GM18520 (cell line): Measurements from ENCODE around the gene RPLP2.

ENCODE experiments used
- ATAC-seq: cut with Tn5 transposase; IDR thresholded peaks from one replicate; pipeline ENCODE4 v1.9.1; 2021; ENCODE audit not compliant: unreplicated experiment

Gene RPLP2

DNA sequence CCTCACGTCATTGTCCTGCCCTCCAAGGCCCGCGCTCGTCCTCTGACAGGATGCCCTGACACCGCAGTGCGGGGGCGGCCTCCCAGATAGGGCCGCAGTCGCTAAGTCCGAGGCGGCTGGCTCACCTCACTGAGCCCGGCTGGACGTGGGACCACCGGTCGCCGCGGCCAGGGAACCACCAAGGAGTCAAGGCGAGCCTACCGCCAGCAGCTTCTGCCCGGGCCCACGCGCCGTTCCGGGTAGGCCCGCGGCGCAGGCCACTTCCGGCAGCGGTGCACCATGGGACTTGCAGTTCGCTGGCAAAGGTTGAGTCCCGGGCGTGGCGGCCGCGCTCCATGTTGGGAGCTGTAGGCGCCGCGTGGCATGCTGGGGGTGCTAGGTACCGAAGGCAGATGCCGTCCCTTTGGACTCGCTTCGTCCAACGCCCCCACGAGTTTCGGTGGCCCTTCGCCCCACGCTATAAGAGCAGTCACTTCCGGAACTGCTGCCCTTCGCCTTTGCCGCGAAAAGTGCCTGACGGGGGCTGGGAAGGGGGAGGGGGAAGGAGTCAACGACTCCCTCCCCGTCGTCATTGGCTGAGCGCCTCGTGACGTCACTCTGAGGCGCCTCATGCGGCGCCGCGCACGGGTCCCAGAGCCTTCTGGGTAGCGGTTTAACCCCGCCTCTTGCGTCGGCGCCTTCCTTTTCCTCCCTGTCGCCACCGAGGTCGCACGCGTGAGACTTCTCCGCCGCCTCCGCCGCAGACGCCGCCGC is at the start of gene RPLP2:
Gene RPLP2, plus strand, starts transcription at position 681 of the 753 bp plus-strand sequence. CDS start 268 bp downstream, outside the sequence.
- peak; percentile 64 for ATAC-seq

- no peak for ATAC-seq
Measured at GRCh38 chr11:760236-760635, 49.5 kb upstream of the RPLP2 start.

GRCh38 chr11:761526-762108 is 48.1 kb upstream of the RPLP2 start:
- ATAC-seq = no peak

DNA sequence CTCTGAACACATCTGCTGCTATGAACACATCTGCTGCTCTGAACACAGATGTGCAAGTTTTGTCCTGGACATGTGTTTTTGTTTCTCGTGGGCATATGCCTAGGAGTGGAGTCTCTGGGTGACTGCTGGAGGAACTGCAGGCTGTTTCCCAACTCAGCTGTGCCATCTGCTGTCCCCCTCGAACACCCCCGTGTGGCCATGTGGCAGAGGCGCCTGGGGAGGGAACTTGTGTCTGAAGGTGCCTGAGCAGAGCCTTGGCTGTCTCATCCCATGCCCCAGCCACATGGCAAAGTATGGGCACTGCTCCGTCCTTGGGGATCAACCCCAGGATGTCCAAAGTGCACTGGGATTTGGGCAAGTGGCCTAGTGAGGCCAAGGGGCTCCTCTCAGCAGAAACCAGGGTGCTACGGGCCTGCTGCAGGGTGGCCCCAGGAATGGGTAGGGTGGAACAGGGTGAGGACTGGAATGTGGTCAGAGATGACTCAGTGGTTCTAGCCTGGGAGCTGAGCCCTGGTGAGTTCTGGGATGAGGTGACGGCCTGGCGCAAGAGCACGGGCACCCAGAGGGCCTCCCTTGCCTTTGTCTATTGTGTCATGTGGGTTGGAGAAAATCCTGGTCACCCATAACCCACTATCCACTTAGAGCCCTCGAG is 47.2 kb upstream of the RPLP2 start:
- ATAC-seq = no peak

DNA sequence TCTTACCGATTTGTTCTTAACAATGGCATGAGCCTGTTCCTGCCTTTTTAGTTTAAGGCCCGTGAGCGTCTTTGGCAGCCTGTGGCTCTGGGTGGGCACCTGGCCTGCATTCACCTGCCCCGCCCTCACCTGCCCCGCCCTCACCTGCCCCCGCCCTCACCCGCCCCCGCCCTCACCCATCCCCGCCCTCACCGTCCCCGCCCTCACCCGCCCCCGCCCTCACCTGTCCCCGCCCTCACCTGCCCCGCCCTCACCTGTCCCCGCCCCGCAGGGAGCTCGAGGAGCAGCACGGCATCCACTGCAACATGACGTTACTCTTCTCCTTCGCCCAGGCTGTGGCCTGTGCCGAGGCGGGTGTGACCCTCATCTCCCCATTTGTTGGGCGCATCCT is 46.7 kb upstream of the RPLP2 start:
- ATAC-seq = no peak

DNA sequence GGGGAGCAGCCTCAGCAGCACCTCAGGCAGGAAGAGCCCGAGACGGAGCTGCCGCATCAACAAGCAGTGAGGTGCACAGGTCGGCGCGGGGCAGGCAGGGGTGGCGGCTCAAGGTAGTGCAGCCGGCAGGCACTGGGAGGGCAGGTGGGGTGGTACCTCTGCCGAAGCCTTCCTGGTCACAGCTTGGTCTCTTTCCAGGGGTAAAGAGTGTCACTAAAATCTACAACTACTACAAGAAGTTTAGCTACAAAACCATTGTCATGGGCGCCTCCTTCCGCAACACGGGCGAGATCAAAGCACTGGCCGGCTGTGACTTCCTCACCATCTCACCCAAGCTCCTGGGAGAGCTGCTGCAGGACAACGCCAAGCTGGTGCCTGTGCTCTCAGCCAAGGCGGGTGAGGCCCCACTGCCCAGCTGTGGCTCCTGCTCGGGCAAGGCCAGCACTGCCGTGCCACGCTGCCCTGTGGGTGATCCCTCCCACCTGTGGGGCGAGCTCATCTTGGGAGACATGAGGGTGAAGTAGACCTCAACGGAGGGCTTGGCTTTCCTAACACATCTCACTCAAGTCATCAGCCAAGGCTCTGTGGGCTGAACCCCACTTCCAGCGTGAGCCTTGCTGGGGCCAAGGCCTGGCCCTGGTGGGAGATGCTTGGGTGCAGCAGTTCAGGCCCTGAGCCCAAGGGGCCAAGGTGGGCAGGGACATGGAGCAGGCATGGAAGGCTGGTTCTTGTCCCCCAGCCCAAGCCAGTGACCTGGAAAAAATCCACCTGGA is 46.0 kb upstream of the RPLP2 start:
- ATAC-seq = no peak

- no peak for ATAC-seq
Measured at GRCh38 chr11:764322-765024, 45.3 kb upstream of the RPLP2 start.

- ATAC-seq = no peak
Measured at GRCh38 chr11:765025-765801, 44.6 kb upstream of the RPLP2 start.

GRCh38 chr11:765802-766091 is 44.0 kb upstream of the RPLP2 start:
- no peak for ATAC-seq

DNA sequence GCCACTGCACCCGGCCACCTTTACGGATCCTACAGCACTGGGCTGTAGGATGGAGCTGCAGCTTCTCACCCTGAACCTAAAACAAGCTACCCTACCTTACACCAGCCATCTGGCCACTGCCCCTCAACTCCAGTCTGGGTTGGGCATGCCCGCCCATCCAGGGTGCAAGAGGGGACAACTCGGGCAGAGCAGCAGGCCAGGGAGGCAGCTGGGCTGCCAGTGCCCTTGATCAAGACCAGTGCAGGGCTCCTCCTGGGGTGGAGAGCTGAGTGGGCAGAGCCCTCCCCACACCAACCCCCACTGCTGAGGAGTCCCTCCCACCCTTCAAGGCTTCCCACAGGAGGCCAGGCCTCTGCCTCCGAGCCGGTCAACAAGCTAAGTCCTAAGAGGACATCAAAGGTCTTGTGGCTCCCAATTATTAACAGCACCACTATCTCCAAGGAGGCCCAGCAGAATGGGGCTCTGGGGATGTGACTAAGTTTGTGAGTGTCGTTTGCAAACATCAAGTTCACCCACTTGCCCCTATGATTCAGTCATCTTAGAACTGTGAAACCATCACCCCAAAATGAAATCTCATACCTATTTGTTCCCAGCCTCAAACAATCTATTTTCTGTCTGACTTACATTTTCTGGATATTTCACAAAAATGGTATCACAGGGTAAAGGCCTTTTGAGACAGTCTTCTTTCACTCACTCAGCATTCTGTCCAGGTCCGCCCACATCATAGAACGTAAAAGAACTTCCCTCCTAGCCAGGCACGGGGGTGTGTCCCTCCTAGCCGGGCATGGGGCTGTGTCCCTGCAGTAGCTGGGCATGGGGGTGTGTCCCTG is 43.4 kb upstream of the RPLP2 start:
- ATAC-seq = no peak

GRCh38 chr11:766936-767210 is 42.9 kb upstream of the RPLP2 start:
- ATAC-seq = no peak

- ATAC-seq = no peak
Measured at GRCh38 chr11:767238-767637, 42.5 kb upstream of the RPLP2 start.

- no peak for ATAC-seq
Measured at GRCh38 chr11:769887-770641, 39.7 kb upstream of the RPLP2 start.

DNA sequence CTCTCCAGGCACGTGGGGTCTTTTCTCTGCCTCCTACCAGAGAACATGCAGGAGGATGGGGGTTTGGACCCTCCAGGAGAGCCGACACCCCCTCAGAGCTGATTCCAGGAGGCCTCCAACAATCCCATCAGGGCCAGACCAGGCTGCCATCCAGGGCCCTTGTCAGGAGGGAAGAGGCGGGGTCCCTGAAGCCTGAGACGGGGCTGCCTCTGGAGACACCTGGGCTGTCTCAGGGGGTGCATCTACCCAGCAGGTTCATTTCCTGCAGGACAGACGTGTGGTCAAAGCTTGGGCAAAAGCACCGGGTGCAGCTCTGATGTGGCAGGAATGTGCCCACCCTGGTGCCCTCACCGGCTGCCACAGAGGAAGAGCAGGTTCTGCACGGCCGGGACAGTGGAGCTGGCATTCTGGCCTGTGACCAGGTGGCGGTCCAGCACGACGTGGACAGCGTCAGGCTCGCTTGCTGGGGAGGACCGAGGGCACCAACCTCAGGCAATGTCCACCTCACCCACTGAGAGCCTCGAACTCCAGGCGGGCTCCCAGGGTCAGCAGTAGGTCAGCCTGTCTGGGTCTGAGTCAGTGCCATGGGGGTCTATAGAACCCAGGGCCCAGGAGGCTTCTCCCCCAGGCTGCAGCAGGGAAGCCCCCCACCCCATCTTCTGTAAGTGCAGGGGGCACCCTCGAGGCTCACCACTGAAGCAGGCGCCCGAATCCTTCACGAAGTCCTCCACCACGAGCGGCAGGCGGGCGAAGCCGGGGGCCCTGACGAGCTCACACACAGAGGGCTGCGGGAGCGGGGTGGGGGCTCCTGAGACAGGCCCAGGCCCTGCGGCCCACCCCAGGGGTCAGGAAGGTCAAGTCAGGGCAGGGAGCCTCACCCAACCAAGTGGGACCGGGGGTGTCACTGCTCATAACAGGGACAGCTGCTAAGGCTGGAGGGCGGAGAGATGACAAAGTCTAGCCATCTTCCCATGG is 38.8 kb upstream of the RPLP2 start:
- no peak for ATAC-seq

DNA sequence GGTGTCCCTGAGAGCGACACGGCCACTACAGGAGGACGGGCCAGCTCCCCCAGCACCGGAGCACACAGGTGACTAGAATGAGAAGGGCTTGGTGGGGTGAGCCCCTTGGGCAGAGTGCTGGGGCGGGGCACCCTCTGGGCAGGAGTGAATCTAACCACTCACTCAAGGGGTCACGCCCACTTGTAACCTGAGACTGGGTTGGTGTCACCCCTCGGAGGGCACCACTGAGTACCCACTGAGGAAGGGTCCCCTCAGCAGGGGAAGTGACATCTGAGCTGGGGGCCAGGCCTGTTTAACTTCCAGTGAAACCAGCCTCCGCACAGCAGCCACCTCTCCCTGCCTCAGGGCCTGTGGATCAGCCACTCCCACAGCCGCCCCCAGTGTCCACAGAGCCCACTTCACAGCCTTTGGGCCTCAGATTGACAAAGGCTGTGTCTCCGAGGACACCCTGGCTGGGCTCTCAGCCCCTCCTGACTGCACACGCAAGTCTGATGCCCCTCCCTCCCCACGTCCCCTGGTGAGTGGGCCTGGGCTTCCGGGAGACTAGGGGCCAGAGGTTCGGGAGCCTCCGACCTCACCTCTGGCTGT is 38.1 kb upstream of the RPLP2 start:
- no peak for ATAC-seq

GRCh38 chr11:772429-773390 is 37.1 kb upstream of the RPLP2 start:
- ATAC-seq = no peak
